Activated CD4-positive, alpha-beta T cell treated with anti-CD3 and anti-CD28 coated beads, Interleukin-2, amount 10 ng/mL, durations not matched to agents 24 days and 14 days (primary cell): ENCODE results near the gene LYPD1. TPM values are rescaled to one million over a fixed set of nuclear protein-coding genes. Genes with fewer than 3 reads are reported as not detected.

Experiments
- DNase-seq: peaks from one replicate; pipeline ENCODE4 v3.0.0; 2022
- H3K27ac Mint-ChIP-seq: one replicate; pipeline ENCODE4 v1.8.0; 2022; ENCODE audit warnings: mild to moderate bottlenecking, mixed read lengths
- H3K27me3 Mint-ChIP-seq: one replicate; pipeline ENCODE4 v1.8.0; 2022; ENCODE audit warnings: mixed read lengths
- H3K36me3 Mint-ChIP-seq: one replicate; pipeline ENCODE4 v1.8.0; 2022; ENCODE audit warnings: low read depth, mild to moderate bottlenecking, mixed read lengths
- H3K4me1 Mint-ChIP-seq: one replicate; pipeline ENCODE4 v1.8.0; 2021; ENCODE audit warnings: mixed read lengths
- H3K4me3 Mint-ChIP-seq: one replicate; pipeline ENCODE4 v1.8.0; 2022; ENCODE audit warnings: mild to moderate bottlenecking, moderate library complexity, mixed read lengths
- H3K9me3 Mint-ChIP-seq: one replicate; pipeline ENCODE4 v1.8.0; 2021; ENCODE audit warnings: mixed read lengths
- intact Hi-C: fragments of 100-400 bp; cut with micrococcal nuclease; formaldehyde crosslinking; loops from one replicate; pipeline ENCODE4 v1.15.1; 2023
- total RNA-seq: library from RNA; stranded (reverse); gene quantifications from 2 replicates; pipeline ENCODE4 v1.2.3, GENCODE V29; 2022

Gene LYPD1
- total RNA-seq, 1 donor from 2014 or later: not detected

DNA sequence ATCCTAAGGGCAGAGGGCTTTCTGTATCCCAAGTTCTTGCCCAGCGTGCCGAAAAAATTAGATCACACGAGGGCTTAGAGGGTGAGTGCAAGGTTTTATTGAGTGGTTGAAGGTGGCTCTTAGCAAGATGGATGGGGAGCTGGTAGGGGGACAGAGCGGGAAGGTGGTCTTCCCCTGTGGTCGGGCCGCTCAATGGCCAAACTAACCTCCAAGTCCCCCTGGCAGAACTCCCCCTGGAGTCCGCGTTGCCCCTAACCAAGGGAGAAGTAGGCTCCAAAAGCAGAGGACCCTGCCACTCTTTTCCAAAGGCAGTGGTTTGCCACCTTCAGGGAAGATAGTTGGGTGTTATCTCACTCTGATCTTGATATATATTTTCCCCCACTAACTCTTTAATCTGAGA, 63.4 kb downstream of the LYPD1 start:
- no peaks in the 10 kb centered on the region for H3K4me1 Mint-ChIP-seq
- no peaks in the 10 kb centered on the region for H3K27me3 Mint-ChIP-seq
- no peaks in the 10 kb centered on the region for H3K9me3 Mint-ChIP-seq
- H3K36me3 Mint-ChIP-seq: no peaks in the 10 kb centered on the region
- H3K4me3 Mint-ChIP-seq: no peak overlapping the region
- no peak for DNase-seq
- no peak overlapping the region for H3K27ac Mint-ChIP-seq
- intact Hi-C loops: no loop called here

- H3K4me1 Mint-ChIP-seq: no peaks in the 10 kb centered on the region
- H3K36me3 Mint-ChIP-seq: no peaks in the 10 kb centered on the region
- no peak overlapping the region for H3K27ac Mint-ChIP-seq
- no peaks in the 10 kb centered on the region for H3K27me3 Mint-ChIP-seq
- DNase-seq: no peak
- intact Hi-C loops: no loop called here
- no peak overlapping the region for H3K4me3 Mint-ChIP-seq
- no peaks in the 10 kb centered on the region for H3K9me3 Mint-ChIP-seq
Measured at GRCh38 chr2:132605236-132606180, 64.5 kb downstream of the LYPD1 start.

DNA sequence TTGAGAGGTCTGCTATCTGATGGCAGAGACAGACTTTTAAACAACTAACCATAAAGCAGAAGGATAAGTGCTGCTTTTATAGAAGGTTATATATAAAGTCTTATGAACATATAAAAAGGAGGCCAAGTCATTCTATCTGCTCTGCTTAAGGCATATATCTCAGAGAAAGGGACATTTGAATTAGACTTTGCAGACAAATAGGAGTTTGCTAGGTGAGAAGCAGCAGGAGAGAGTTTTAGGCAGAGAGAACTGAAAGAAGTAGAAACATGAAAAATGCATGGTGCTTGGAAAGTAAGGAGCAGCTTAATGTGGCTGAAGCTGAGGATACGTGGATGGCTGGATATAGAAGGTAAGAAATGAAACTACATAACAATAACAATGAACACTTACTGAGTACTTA, 65.4 kb downstream of the LYPD1 start:
- H3K4me3 Mint-ChIP-seq: no peak overlapping the region
- intact Hi-C loops: no loop called here
- H3K9me3 Mint-ChIP-seq: no peaks in the 10 kb centered on the region
- no peaks in the 10 kb centered on the region for H3K27me3 Mint-ChIP-seq
- no peak overlapping the region for H3K27ac Mint-ChIP-seq
- DNase-seq: no peak
- H3K36me3 Mint-ChIP-seq: no peaks in the 10 kb centered on the region
- no peaks in the 10 kb centered on the region for H3K4me1 Mint-ChIP-seq

DNA sequence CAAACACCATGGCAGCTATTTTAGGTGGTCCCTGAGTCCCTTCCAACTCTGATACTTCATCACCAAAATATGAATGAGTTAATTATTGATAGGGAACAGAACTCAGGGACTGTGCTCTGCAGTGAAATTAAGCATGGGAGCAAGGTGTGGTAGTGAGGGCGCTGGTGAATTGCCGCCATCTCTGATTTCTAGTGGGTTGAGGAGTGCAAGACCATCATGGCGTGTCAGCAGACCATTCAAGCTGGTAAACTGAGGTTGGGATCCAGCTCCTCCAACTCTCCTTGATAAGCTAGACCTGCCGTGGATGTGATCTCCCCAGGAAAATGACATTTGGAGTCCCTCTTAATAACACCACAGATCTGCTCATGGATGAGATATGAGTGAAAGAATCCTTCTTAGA, 70.4 kb downstream of the LYPD1 start:
- no peak overlapping the region for H3K4me3 Mint-ChIP-seq
- no peak for DNase-seq
- H3K27me3 Mint-ChIP-seq: no peaks in the 10 kb centered on the region
- H3K4me1 Mint-ChIP-seq: no peaks in the 10 kb centered on the region
- H3K36me3 Mint-ChIP-seq: no peaks in the 10 kb centered on the region
- intact Hi-C loops: no loop called here
- H3K9me3 Mint-ChIP-seq: peaks cover 4% of the 10 kb centered on the region
- no peak overlapping the region for H3K27ac Mint-ChIP-seq

DNA sequence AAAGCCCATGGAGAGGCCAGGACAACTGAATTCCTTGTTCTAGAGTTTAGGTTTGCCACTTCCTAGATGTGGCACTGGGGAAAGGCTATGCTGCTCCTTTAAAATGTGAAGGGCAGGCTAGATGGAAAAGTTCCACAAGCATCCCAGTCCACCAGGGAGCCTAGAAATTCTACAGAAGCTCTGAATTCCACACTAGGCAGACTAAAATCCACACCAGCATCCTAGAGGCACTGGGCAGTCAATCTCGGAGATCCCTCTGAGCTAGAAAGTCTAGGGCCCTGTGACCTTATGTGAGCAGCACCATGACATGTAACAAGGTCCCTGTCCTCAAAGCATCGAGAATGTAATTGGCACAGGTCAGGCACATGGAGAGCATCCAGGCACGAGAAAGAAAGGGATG, 71.5 kb downstream of the LYPD1 start:
- no peaks in the 10 kb centered on the region for H3K4me1 Mint-ChIP-seq

GRCh38 chr2:132597831-132598230, 72.2 kb downstream of the LYPD1 start:
- DNase-seq: no peak
- Mint-ChIP-seq H3K27ac (no peak overlapping the region), H3K36me3 (no peaks in the 10 kb centered on the region), H3K27me3 (no peaks in the 10 kb centered on the region), H3K4me1 (no peaks in the 10 kb centered on the region), H3K4me3 (no peak overlapping the region), H3K9me3 (peaks cover 4% of the 10 kb centered on the region)
- intact Hi-C loops: no loop called here

More for the DNA sequence above, 71.5 kb downstream of the LYPD1 start:
- Mint-ChIP-seq H3K9me3 (peaks cover 4% of the 10 kb centered on the region), H3K27ac (no peak overlapping the region), H3K4me3 (no peak overlapping the region), H3K27me3 (no peaks in the 10 kb centered on the region), H3K36me3 (no peaks in the 10 kb centered on the region)
- DNase-seq: no peak
- intact Hi-C loops: no loop called here

GRCh38 chr2:132597166-132597565, 72.8 kb downstream of the LYPD1 start:
- intact Hi-C loops: no loop called here
- Mint-ChIP-seq H3K27ac (no peak overlapping the region), H3K9me3 (peaks cover 4% of the 10 kb centered on the region), H3K4me1 (no peaks in the 10 kb centered on the region), H3K27me3 (no peaks in the 10 kb centered on the region), H3K4me3 (no peak overlapping the region), H3K36me3 (no peaks in the 10 kb centered on the region)
- no peak for DNase-seq

DNA sequence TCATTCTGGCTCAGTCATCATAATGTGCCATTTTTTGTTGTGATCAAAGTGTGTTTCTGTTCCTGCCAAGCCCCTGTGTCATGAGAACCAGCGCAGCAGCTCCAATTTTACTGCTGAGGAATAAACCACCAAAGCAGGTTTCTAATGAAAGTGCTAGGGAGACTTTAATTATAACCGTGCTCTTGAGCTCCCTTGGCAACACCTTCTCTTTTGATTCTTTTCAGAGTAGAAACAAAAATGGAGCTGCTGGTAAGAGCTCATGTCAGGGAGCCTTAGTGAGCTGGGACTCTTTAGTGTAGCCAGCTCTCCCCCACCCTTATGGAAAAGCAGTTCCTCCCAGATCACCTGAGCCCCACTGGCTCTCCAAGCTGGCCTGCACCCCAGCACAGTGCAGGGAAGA, 74.3 kb downstream of the LYPD1 start:
- Mint-ChIP-seq H3K4me3 (no peak overlapping the region), H3K36me3 (no peaks in the 10 kb centered on the region), H3K4me1 (no peaks in the 10 kb centered on the region), H3K27me3 (no peaks in the 10 kb centered on the region), H3K27ac (no peak overlapping the region), H3K9me3 (peaks cover 4% of the 10 kb centered on the region)
- intact Hi-C loops: no loop called here
- no peak for DNase-seq

DNA sequence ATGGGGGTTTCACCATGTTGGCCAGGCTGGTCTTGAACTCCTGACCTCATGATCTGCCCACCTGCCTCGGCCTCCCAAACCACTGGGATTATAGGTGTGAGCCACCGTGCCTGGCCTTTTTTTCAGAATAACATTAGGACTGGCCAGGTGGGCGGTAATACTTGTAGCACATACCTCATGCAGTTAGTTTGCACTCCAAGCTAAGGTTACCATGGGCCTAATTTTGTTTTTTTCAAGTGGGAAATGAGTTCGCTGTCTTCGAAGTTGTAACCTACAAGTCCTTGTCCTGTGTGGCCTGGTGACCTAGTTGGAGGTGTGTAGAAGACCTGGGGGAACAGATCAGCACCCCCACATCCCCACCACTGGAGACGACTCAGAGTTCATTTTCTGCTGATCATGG, 74.8 kb downstream of the LYPD1 start:
- no peaks in the 10 kb centered on the region for H3K27me3 Mint-ChIP-seq
- no peaks in the 10 kb centered on the region for H3K4me1 Mint-ChIP-seq
- H3K9me3 Mint-ChIP-seq: peaks cover 4% of the 10 kb centered on the region
- no peaks in the 10 kb centered on the region for H3K36me3 Mint-ChIP-seq
- DNase-seq: no peak
- intact Hi-C loops: no loop called here
- H3K27ac Mint-ChIP-seq: no peak overlapping the region
- no peak overlapping the region for H3K4me3 Mint-ChIP-seq
